Muscle of back (tissue), 13 donors: ENCODE data around the gene ANKRD35. TPM values are rescaled to one million over a fixed set of nuclear protein-coding genes. Genes with fewer than 3 reads are reported as not detected.
"Not testable (repeated sequence)": the region's sequence is repeated elsewhere in the genome, so short reads cannot be mapped to it uniquely, and the experiment has no call there.

Source experiments
- DNase-seq, 3 donors: peaks; one replicate each; pipeline versions ENCODE4 v3.0.0 to v3.0.0-alpha.2; 2013
- long read RNA-seq, 9 donors: transcript quantifications; one replicate each; lab custom pipeline, GENCODE V29; 2026
- polyA plus RNA-seq, 10 donors: library from polyadenylated mRNA; unstranded; fragments of 120-200 nt; gene quantifications; one replicate each; pipeline ENCODE4 v1.2.1, GENCODE V29; 2013; ENCODE audit not compliant: insufficient read length in 10 of 10

ANKRD35 gene, protein sequence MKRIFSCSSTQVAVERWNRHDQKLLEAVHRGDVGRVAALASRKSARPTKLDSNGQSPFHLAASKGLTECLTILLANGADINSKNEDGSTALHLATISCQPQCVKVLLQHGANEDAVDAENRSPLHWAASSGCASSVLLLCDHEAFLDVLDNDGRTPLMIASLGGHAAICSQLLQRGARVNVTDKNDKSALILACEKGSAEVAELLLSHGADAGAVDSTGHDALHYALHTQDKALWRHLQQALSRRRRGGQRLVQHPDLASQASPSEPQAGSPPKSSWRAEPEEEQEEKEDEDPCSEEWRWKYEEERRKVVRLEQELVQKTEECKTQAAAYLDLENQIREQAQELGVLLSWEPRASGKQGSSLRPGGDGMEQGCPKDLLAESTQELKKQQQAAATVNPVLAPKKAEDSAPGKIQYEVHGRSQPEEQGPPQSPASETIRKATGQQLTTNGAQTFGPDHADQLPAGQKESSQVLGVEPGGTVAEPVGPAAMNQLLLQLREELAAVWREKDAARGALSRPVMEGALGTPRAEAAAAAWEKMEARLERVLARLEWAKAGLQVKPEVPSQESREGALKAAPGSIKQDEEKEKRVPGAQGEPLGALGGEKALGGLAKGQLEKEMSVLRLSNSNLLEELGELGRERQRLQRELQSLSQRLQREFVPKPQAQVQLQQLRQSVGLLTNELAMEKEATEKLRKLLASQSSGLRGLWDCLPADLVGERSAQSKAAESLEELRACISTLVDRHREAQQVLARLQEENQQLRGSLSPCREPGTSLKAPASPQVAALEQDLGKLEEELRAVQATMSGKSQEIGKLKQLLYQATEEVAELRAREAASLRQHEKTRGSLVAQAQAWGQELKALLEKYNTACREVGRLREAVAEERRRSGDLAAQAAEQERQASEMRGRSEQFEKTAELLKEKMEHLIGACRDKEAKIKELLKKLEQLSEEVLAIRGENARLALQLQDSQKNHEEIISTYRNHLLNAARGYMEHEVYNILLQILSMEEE
- 1 to 10 TPM; 1.8 to 4.6 (median 2.3) TPM for polyA plus RNA-seq
- long read RNA-seq, donor 1, partial matches to known transcripts, result 5 of 5 reads
- long read RNA-seq, donor 1, other reads (novel, unspliced or antisense), result 0 of 5 reads
- long read RNA-seq, donor 2, result 0 reads
- long read RNA-seq, donor 3, result 0 reads
- long read RNA-seq, donor 4, partial matches to known transcripts, result 9 of 9 reads
- long read RNA-seq, donor 4, other reads (novel, unspliced or antisense), result 0 of 9 reads
- long read RNA-seq, donor 5, partial matches to known transcripts, result 10 of 10 reads
- long read RNA-seq, donor 5, other reads (novel, unspliced or antisense), result 0 of 10 reads
- long read RNA-seq, donor 6, partial matches to known transcripts, result 8 of 8 reads
- long read RNA-seq, donor 6, other reads (novel, unspliced or antisense), result 0 of 8 reads
- long read RNA-seq, donor 7, result 0 reads
- long read RNA-seq, donor 8, result 0 reads
- long read RNA-seq, donor 9, result 0 reads

DNA sequence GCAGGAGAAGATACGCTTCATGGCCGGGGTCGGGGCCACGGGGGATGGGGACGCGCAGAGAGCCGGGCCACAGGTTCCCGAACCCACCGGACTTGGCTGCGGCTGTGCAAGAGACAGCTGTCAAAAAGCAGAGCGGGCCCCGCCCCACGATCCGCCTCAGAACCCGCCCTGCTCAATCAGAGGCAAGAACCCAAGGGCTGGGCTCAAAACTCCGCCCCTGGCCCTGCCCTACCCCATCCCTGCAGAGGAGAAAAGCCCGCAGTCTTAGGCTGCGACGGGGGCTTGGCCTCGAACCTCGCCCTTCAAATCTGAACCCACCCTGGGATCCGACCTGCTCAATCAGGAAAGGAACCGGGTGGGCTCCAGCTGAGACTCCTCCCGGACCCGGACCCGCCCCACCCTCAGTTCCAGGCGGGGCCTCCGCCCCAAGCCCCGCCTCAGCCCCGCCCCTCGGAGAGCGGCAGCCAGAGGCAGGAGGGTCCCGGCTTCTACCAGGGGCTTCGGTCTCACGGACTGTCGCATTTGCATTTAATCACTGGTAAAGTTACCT lies at the start of gene ANKRD35:
Gene ANKRD35 (minus strand): TSS at position 129 of the 550 bp plus-strand sequence. CDS start 108 bp downstream, at position 21.
- peak; percentile 57 to 93 (median 75) for DNase-seq

DNA sequence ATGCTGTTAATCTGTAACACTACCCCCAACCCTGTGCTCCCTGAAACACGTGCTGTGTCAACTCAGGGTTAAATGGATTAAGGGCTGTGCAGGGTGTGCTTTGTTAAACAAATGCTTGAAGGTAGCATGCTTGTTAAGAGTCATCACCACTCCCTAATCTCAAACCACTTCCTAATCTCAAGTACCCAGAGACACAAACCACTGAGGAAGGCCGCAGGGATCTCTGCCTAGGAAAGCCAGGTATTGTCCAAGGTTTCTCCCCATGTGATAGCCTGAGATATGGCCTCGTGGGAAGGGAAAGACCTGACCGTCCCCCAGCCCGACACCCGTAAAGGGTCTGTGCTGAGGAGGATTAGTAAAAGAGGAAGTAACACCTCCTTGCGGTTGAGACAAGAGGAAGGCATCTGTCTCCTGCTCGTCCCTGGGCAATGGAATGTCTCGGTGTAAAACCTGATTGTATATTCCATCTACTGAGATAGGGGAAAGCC lies 46.9 kb upstream of the ANKRD35 start:
- not testable (repeated sequence) for DNase-seq

- no peak for DNase-seq
Measured at GRCh38 chr1:145927916-145928643, 42.4 kb upstream of the ANKRD35 start.

DNA sequence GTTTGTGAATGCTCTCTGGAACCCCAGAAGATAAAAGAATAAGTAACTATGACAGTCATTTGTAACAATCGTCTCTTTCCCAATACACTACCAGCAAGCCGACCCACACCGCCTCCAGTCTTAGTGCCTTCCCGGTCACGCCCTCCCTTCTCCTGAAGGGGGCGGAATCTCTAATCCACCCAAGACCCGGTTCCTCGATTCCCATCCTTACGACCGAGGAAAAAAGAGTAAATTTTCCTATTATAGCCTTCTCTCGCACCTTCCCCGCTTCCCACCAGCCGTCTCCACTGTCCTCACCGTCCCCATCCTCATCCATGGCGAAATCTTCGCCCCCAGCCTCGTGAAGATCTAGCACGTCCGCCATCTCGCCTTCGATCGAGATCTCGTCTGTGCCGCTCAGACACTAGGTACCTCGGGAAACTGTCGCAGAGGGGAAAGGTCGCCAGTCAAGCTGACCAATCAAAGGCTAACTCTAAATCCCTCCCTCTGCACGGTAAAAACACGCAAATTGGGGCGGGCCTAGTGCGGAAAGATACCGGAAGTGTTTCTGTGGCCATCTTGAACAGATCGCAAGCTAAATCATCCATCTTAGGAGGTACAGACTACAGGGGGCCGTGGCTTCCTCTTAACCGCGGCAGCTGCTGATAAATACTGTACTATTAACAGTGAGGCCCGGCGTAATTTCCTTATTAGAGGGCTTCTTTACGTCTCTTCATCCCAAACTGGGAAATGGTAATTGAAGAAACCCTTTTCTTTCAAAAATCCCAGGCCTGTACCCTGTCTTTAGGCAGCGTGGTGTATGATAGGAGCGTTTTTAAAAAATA lies 41.6 kb upstream of the ANKRD35 start, which contains the start of gene RBM8A:
Gene RBM8A (minus strand): TSS at position 422 of the 824 bp plus-strand sequence. CDS start 58 bp downstream, at position 364.
- peak; percentile 98 to 99 (median 99) for DNase-seq

DNA sequence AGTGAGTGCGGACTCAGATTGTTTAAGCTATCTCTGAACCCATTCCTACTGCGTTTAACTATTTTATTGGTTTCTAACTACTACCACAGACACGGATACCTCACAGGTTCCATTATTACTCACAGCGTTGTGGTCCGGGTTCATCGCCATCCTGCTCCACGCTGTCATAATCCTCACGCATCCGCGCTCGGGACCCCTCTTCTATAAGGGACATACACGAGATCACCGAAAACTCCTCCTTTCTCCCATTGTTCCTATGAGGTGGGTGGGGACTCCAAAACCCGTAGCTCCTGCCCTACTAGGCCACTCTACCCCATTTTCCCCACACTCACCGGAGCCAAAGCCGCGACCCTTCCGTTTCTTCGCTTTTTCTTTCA lies 41.0 kb upstream of the ANKRD35 start:
- peak in 1 of 3 donors; percentile 17 for DNase-seq

- DNase-seq, result no peak
Measured at GRCh38 chr1:145922266-145922665, 36.6 kb upstream of the ANKRD35 start.

GRCh38 chr1:145920297-145920696 lies 34.6 kb upstream of the ANKRD35 start:
- DNase-seq, result not testable (repeated sequence)

- DNase-seq, result peak; percentile 21 to 77 (median 45)
Measured at GRCh38 chr1:145918992-145919939, 33.6 kb upstream of the ANKRD35 start.

- DNase-seq, result peak; percentile 90 to 97 (median 93)
Measured at GRCh38 chr1:145918144-145918991, 32.7 kb upstream of the ANKRD35 start, which contains the start of gene PEX11B. PEX11B (minus strand) TSS chr1:145918717; CDS start chr1:145918688, 29 bp downstream.

- no peak for DNase-seq
Measured at GRCh38 chr1:145917595-145917994, 31.9 kb upstream of the ANKRD35 start.

- DNase-seq, result no peak
Measured at GRCh38 chr1:145916745-145917144, 31.1 kb upstream of the ANKRD35 start.

GRCh38 chr1:145912128-145912641 lies 26.5 kb upstream of the ANKRD35 start:
- DNase-seq, result no peak

DNA sequence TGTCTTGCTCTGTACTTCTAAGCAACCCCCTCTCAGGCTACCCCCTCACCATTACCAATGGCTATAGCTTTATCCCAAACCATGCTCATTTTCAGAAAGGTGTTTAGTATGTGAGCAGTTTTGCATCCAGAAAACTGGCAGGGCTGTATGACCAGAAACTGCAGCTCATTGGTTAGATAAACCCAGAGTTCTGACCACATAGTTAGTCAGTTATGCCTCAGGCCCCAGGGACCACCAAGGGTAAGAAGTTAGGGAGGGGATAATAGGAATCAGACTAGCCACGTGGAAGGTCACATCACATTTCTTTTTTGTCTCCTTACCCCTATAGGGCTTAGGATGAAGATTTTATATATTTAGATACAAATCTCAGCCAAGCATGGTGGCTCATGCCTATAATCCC lies 23.0 kb upstream of the ANKRD35 start:
- DNase-seq, result no peak

- peak in 1 of 3 donors; percentile 73 for DNase-seq
Measured at GRCh38 chr1:145906954-145907753, 21.5 kb upstream of the ANKRD35 start.

DNA sequence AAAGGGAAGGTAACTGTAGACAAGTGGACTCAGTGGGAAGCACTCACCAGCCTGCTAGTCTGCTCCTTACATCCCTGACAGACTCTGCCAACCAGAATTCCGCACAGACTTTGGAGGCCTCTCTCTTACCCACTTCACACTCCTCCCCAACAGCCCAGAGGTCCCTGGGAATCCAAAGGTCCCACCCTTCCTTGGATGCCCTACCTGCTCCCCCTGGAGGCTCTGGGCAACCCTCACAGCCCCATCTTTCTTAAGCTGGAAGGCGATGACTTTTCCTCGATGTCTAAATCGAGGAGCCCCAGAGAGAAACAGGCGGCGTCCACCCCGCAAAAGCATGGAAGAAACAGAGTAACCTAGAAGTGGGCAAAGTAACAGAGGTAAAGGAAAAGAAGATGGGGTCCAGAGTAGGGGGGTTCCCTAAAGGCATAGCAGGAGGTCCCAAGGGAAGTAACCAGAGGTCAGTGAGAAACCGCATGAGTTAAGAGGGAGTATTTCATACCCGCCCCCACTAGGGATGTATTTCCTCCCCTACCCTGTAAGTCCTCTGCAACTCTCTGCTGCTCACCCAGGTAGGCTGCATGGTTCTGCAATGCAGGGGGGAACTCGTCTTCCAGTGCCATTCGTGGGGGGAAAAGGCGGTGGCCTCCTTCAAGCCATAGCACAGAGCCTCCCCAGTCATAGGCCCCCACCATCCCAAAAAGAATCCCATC lies 15.8 kb upstream of the ANKRD35 start:
- DNase-seq, result no peak
